GM12878 (cell line): ENCODE results near the gene SEMA7A. TPM values are rescaled to one million over a fixed set of nuclear protein-coding genes. Genes with fewer than 3 reads are reported as not detected.

Experiments used
- ATAC-seq: fragments of 200-7000 bp; cut with Tn5 transposase; 3 replicates; pipeline ENCODE4 v1.9.1; 2020; ENCODE audit warnings: mild to moderate bottlenecking, moderate library complexity
- BruUV-seq: library from RNA; stranded (reverse); fragments of 400-500 nt; replicated peaks from 2 replicates; lab custom pipeline; 2021; lab: Mats Ljungman, UMichigan
- CTCF ChIA-PET: fragments of 300-600 bp; sonication (Branson Sonifier 250); formaldehyde crosslinking; extraction: SDS; loops from one replicate; lab custom pipeline; 2021; ENCODE audit warnings: inconsistent platforms; lab: Yijun Ruan, JAX
- POLR2A ChIA-PET: fragments of 350-600 bp; formaldehyde crosslinking; extraction: SDS; loops from one replicate; lab custom pipeline; 2021; ENCODE audit warnings: inconsistent platforms; lab: Charles Lee
- RAD21 ChIA-PET: fragments of 300-600 bp; sonication (Branson Sonifier 250); formaldehyde crosslinking; loops from one replicate; lab custom pipeline; 2023; ENCODE audit warnings: antibody characterized with exemption; ENCODE audit not compliant: unreplicated experiment; lab: Charles Lee
- SMC1A ChIA-PET: fragments of 300-600 bp; sonication (Branson Sonifier 250); formaldehyde crosslinking; loops from one replicate; lab custom pipeline; 2023; ENCODE audit not compliant: unreplicated experiment, uncharacterized antibody; lab: Charles Lee
- DNase-seq: peaks from one replicate; pipeline ENCODE4 v3.0.0-alpha.2; 2011; ENCODE audit warnings: low read depth, low spot score
- FAIRE-seq: peaks from 3 replicates; lab custom pipeline; 2011; peaks lifted over from hg19 to GRCh38; lab: Jason Lieb, UNC
- H2AFZ ChIP-seq: 2 replicates; pipeline ENCODE4 v1.6.0; 2011; ENCODE audit warnings: low read depth, low read length, control low read depth; ENCODE audit not compliant: control insufficient read depth
- H3K27ac ChIP-seq: 2 replicates; pipeline ENCODE4 v1.5.1; 2011; ENCODE audit warnings: control low read depth; ENCODE audit not compliant: control insufficient read depth, insufficient read depth
- H3K27me3 ChIP-seq, 2 experiments: replicated peaks in 1 of 2; 2 replicates each; pipeline versions ENCODE4 v1.6.0 to v1.6.1; 2011; ENCODE audit warnings: low read length in 1 of 2; ENCODE audit not compliant: control insufficient read depth in 2 of 2, insufficient read depth in 2 of 2
- H3K36me3 ChIP-seq, 2 experiments: 2 replicates each; pipeline ENCODE4 v1.5.1; 2011; ENCODE audit warnings: low read length in 1 of 2; ENCODE audit not compliant: control insufficient read depth in 2 of 2, insufficient read depth in 2 of 2
- H3K4me1 ChIP-seq: 2 replicates; pipeline ENCODE4 v1.6.1; 2011; ENCODE audit warnings: mild to moderate bottlenecking, low read length, moderate library complexity, mixed read lengths; ENCODE audit not compliant: control insufficient read depth, insufficient read depth
- H3K4me2 ChIP-seq: 2 replicates; pipeline ENCODE4 v1.6.0; 2011; ENCODE audit warnings: control low read depth; ENCODE audit not compliant: control insufficient read depth, insufficient read depth
- H3K4me3 ChIP-seq: fragments of 200-600 bp; sonication (generic); 2 replicates; pipeline ENCODE4 v1.5.1; 2016
- H3K79me2 ChIP-seq: 2 replicates; pipeline ENCODE4 v1.6.0; 2011; ENCODE audit warnings: low read length; ENCODE audit not compliant: control insufficient read depth, insufficient read depth
- H3K9ac ChIP-seq: 2 replicates; pipeline ENCODE4 v1.8.0; 2011; ENCODE audit warnings: low read length, control low read depth, mixed read lengths; ENCODE audit not compliant: control insufficient read depth, insufficient read depth
- H3K9me3 ChIP-seq: replicated peaks from 3 replicates; pipeline ENCODE4 v1.5.1; 2011; ENCODE audit warnings: mild to moderate bottlenecking, low read length; ENCODE audit not compliant: control insufficient read depth, insufficient read depth
- H4K20me1 ChIP-seq: 2 replicates; pipeline ENCODE4 v1.6.0; 2011; ENCODE audit not compliant: control insufficient read depth, insufficient read depth
- GABPA ChIP-seq: IDR thresholded peaks from 2 replicates; pipeline ENCODE4 v1.6.1; 2014; ENCODE audit warnings: antibody characterized with exemption, low read depth, mild to moderate bottlenecking, inconsistent platforms
- PAX8 ChIP-seq: fragments of 450-650 bp; IDR thresholded peaks from 2 replicates; pipeline ENCODE4 v1.6.1; 2017; ENCODE audit warnings: mild to moderate bottlenecking, moderate library complexity
- POLR2A ChIP-seq: IDR thresholded peaks from 2 replicates; pipeline ENCODE4 v1.6.1; 2011; ENCODE audit warnings: low read depth, mild to moderate bottlenecking, low read length
- POLR2AphosphoS5 ChIP-seq: IDR thresholded peaks from 2 replicates; pipeline ENCODE4 v1.6.1; 2011; ENCODE audit warnings: mild to moderate bottlenecking, low read length, inconsistent platforms
- SIX5 ChIP-seq: IDR thresholded peaks from 2 replicates; pipeline ENCODE4 v1.6.1; 2011; ENCODE audit warnings: mild to moderate bottlenecking, low read depth, low read length, moderate library complexity; ENCODE audit not compliant: severe bottlenecking
- WGBS: methylation state at CpG from one replicate; pipeline ENCODE4 v1.1.6; 2016; ENCODE audit warnings: low lambda C conversion rate; ENCODE audit not compliant: insufficient replicate concordance, insufficient coverage; ENCODE audit errors: missing lambda C conversion rate; 5-methylcytosine and 5-hydroxymethylcytosine counted together
- in situ Hi-C: fragments of 300-500 bp; cut with MboI; formaldehyde crosslinking; loops from 9 replicates; pipeline ENCODE4 v1.14.3; 2018; ENCODE audit warnings: mixed read lengths
- intact Hi-C: fragments of 100-400 bp; cut with micrococcal nuclease; formaldehyde crosslinking; loops from one replicate; pipeline ENCODE4 v1.14.2; 2022; ENCODE audit not compliant: unreplicated experiment
- polyA plus RNA-seq, 11 experiments: library from polyadenylated mRNA; depleted of rRNA in 4 of 11; unstranded in 6 of 11; stranded (reverse) in 5 of 11; fragments of >200 nt; fragmentation: Nextera tagmentation in 4 of 11; fragmentation: Illumina TruSeq in 1 of 11; extraction: Ambion mirVana in 4 of 11; extraction: Trizol in 1 of 11; gene quantifications; 1 replicate in 1 of 11; 2 replicates in 10 of 11; pipeline versions ENCODE4 v1.2.1 to v1.2.3, GENCODE V29; 2011 to 2016; ENCODE audit warnings: inconsistent platforms in 2 of 11, missing spikeins in 2 of 11, low read depth in 1 of 11
- total RNA-seq, 4 experiments: library from RNA; depleted of rRNA in 3 of 4; stranded (reverse); fragments of >200 nt in 3 of 4; fragmentation: Illumina TruSeq in 1 of 4; extraction: Trizol in 1 of 4; gene quantifications; 2 replicates each; pipeline versions ENCODE4 v1.2.1 to v1.2.3, GENCODE V29; 2013 to 2021
- TF ChIP-seq, protein P1 (sequence below): IDR thresholded peaks from 2 replicates; pipeline ENCODE4 v1.6.1; 2012; ENCODE audit warnings: low read length, inconsistent platforms

The SEMA7A gene
- total and polyA plus RNA-seq, 10 of the 15 experiments (the other 5 are each of a cell fraction or from before 2014, with no cell fraction given), result 0.08 to 112 (median 53.5) TPM

GRCh38 chr15:74422265-74422651 lies 11.5 kb downstream of the SEMA7A start:
- Histone ChIP-seq H3K4me3 (peak overlapping the region; percentile 98), H3K4me1 (peaks cover 73% of the 10 kb centered on the region), H3K9me3 (no peaks in the 10 kb centered on the region), H2AFZ (no peak overlapping the region), H4K20me1 (peaks cover 44% of the 10 kb centered on the region), H3K27me3 (no peaks in the 10 kb centered on the region), H3K36me3 (peaks cover 35 to 39% of the 10 kb centered on the region in 2 experiments; a peak in 3 of 4 replicates), H3K9ac (peak overlapping the region; percentile 59), H3K4me2 (peak overlapping the region; percentile 97), H3K79me2 (peaks cover 100% of the 10 kb centered on the region), H3K27ac (peak overlapping the region; percentile 49)
- ChIA-PET RAD21 (interaction anchor here (1.4 to 24.4 kb wide), 3 partner anchors 7 to 37 kb away, joined by 5 to 496 read pairs (median 22); no protein-coding TSS in a partner anchor), SMC1A (interaction anchor here (1.6 to 9.3 kb wide), 2 partner anchors 10 to 20 kb away, joined by 6 to 82 read pairs; no protein-coding TSS in a partner anchor), POLR2A (interaction anchor here (0.9 to 16.6 kb wide), 4 partner anchors 9 to 38 kb away, joined by 3 to 325 read pairs (median 8); no protein-coding TSS in a partner anchor), CTCF (interaction anchor here (1.0 to 16.9 kb wide), 3 partner anchors 17 to 38 kb away, joined by 5 to 187 read pairs (median 6); no protein-coding TSS in a partner anchor)
- no peak for TF ChIP-seq GABPA
- DNase-seq (no peak), ATAC-seq (peak; percentile 1; the same call in 2 of the 3 replicates), FAIRE-seq (no peak)
- in situ Hi-C loops (no loop called here), intact Hi-C loops (no loop called here)
- 21% methylated on average over 9 of the region's 9 CpGs for WGBS
- no TSS peak for BruUV-seq

- H4K20me1 ChIP-seq, result peaks cover 41% of the 10 kb centered on the region
- CTCF ChIA-PET, result interaction anchor here (1.0 to 16.9 kb wide), 4 partner anchors 13 to 37 kb away, joined by 3 to 187 read pairs (median 6); no protein-coding TSS in a partner anchor
- no peaks in the 10 kb centered on the region for H3K9me3 ChIP-seq
- peaks cover 68% of the 10 kb centered on the region for H3K4me1 ChIP-seq
- POLR2A ChIA-PET, result interaction anchor here (0.6 to 16.6 kb wide), 6 partner anchors 9 to 37 kb away, joined by 3 to 325 read pairs (median 4); no protein-coding TSS in a partner anchor
- peak overlapping the region; percentile 98 for H3K4me3 ChIP-seq
- DNase-seq (no peak), ATAC-seq (no peak), FAIRE-seq (peak; percentile 47)
- H3K9ac ChIP-seq, result peak overlapping the region; percentile 59
- H2AFZ ChIP-seq, result no peak overlapping the region
- in situ Hi-C loops, result no loop called here
- peak overlapping the region; percentile 49 for H3K27ac ChIP-seq
- no peaks in the 10 kb centered on the region for H3K27me3 ChIP-seq
- peaks cover 100% of the 10 kb centered on the region for H3K79me2 ChIP-seq
- peak overlapping the region; percentile 97 for H3K4me2 ChIP-seq
- RAD21 ChIA-PET, result interaction anchor here (0.6 to 24.4 kb wide), 7 partner anchors 7 to 125 kb away, joined by 3 to 496 read pairs (median 5); partner anchors contain the start of gene UBL7
- 45% methylated on average over 20 of the region's 20 CpGs for WGBS
- TF ChIP-seq SIX5 (no peak), POLR2A (peak; percentile 7), PAX8 (no peak), POLR2AphosphoS5 (peak; percentile 57; the same call in 1 of the 2 replicates)
- TF ChIP-seq, protein P1, sequence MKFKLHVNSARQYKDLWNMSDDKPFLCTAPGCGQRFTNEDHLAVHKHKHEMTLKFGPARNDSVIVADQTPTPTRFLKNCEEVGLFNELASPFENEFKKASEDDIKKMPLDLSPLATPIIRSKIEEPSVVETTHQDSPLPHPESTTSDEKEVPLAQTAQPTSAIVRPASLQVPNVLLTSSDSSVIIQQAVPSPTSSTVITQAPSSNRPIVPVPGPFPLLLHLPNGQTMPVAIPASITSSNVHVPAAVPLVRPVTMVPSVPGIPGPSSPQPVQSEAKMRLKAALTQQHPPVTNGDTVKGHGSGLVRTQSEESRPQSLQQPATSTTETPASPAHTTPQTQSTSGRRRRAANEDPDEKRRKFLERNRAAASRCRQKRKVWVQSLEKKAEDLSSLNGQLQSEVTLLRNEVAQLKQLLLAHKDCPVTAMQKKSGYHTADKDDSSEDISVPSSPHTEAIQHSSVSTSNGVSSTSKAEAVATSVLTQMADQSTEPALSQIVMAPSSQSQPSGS, result no peak
- SMC1A ChIA-PET, result interaction anchor here (1.6 to 9.3 kb wide), 3 partner anchors 10 to 39 kb away, joined by 6 to 82 read pairs (median 6); no protein-coding TSS in a partner anchor
- H3K36me3 ChIP-seq, result peaks cover 33 to 42% of the 10 kb centered on the region in 2 experiments
- no TSS peak for BruUV-seq
- intact Hi-C loops, result no loop called here
Observed at GRCh38 chr15:74421302-74422245, 12.2 kb downstream of the SEMA7A start.
